MM.1S (cell line): ENCODE measurements around the gene ARIH1.
"Not testable (repeated sequence)": the region's sequence is repeated elsewhere in the genome, so short reads cannot be mapped to it uniquely, and the experiment has no call there.

ENCODE experiments used
- DNase-seq: peaks from one replicate; pipeline ENCODE4 v3.0.0-alpha.2; 2015
- H2AFZ ChIP-seq: fragments of 300-600 bp; sonication (generic); 2 replicates; pipeline ENCODE4 v1.6.0; 2016; ENCODE audit warnings: antibody characterized with exemption, low read length
- H3F3A ChIP-seq: fragments of 300-600 bp; sonication (generic); 2 replicates; pipeline ENCODE4 v1.6.1; 2016; ENCODE audit warnings: mild to moderate bottlenecking, antibody characterized with exemption, low read length, moderate library complexity, mixed read lengths; ENCODE audit not compliant: insufficient read depth
- H3K27ac ChIP-seq: fragments of 300-600 bp; sonication (generic); 2 replicates; pipeline ENCODE4 v1.5.1; 2016; ENCODE audit warnings: mild to moderate bottlenecking, low read length
- H3K27me3 ChIP-seq: fragments of 300-600 bp; sonication (generic); replicated peaks from 2 replicates; pipeline ENCODE4 v1.6.0; 2016; ENCODE audit warnings: low read length; ENCODE audit not compliant: insufficient read depth
- H3K36me3 ChIP-seq: fragments of 300-600 bp; sonication (generic); replicated peaks from 2 replicates; pipeline ENCODE4 v1.6.1; 2016; ENCODE audit warnings: mild to moderate bottlenecking, low read length, mixed read lengths; ENCODE audit not compliant: insufficient read depth
- H3K4me1 ChIP-seq: fragments of 300-600 bp; sonication (generic); 2 replicates; pipeline ENCODE4 v1.6.1; 2016; ENCODE audit warnings: low read length, mixed read lengths
- H3K4me2 ChIP-seq: fragments of 300-600 bp; sonication (generic); 2 replicates; pipeline ENCODE4 v1.6.0; 2016; ENCODE audit warnings: low read depth, low read length
- H3K4me3 ChIP-seq: fragments of 300-600 bp; sonication (generic); 2 replicates; pipeline ENCODE4 v1.5.1; 2016; ENCODE audit warnings: low read length, mixed read lengths
- H3K79me2 ChIP-seq: fragments of 300-600 bp; sonication (generic); 2 replicates; pipeline ENCODE4 v1.6.1; 2016; ENCODE audit warnings: mixed run types, low read length, mixed read lengths
- H3K9ac ChIP-seq: fragments of 300-600 bp; sonication (generic); 2 replicates; pipeline ENCODE4 v1.6.1; 2016; ENCODE audit warnings: low read length, mixed read lengths
- H3K9me2 ChIP-seq: fragments of 300-600 bp; sonication (generic); replicated peaks from 2 replicates; pipeline ENCODE4 v1.6.1; 2016; ENCODE audit warnings: mild to moderate bottlenecking, low read length, mixed read lengths; ENCODE audit not compliant: insufficient read depth
- H3K9me3 ChIP-seq: fragments of 300-600 bp; sonication (generic); replicated peaks from 2 replicates; pipeline ENCODE4 v1.6.1; 2016; ENCODE audit warnings: mild to moderate bottlenecking, low read length, mixed read lengths; ENCODE audit not compliant: insufficient read depth
- H4K20me1 ChIP-seq: fragments of 300-600 bp; sonication (generic); 2 replicates; pipeline ENCODE4 v1.6.1; 2016; ENCODE audit warnings: mild to moderate bottlenecking, low read length, moderate library complexity, mixed read lengths; ENCODE audit not compliant: insufficient read depth
- CTCF ChIP-seq: fragments of 300-600 bp; sonication (generic); IDR thresholded peaks from 2 replicates; pipeline ENCODE4 v1.5.1; 2016; ENCODE audit warnings: antibody characterized with exemption, low read length, mixed read lengths
- EZH2 ChIP-seq: fragments of 300-600 bp; sonication (generic); optimal IDR thresholded peaks from 2 replicates; pipeline ENCODE3; 2017; ENCODE audit warnings: low read depth, mild to moderate bottlenecking, antibody characterized with exemption, low read length, mixed read lengths
- EZH2phosphoT487 ChIP-seq: fragments of 300-600 bp; sonication (generic); IDR thresholded peaks from 2 replicates; pipeline ENCODE4 v1.6.1; 2018; ENCODE audit warnings: antibody characterized with exemption, low read length

ARIH1 gene, protein sequence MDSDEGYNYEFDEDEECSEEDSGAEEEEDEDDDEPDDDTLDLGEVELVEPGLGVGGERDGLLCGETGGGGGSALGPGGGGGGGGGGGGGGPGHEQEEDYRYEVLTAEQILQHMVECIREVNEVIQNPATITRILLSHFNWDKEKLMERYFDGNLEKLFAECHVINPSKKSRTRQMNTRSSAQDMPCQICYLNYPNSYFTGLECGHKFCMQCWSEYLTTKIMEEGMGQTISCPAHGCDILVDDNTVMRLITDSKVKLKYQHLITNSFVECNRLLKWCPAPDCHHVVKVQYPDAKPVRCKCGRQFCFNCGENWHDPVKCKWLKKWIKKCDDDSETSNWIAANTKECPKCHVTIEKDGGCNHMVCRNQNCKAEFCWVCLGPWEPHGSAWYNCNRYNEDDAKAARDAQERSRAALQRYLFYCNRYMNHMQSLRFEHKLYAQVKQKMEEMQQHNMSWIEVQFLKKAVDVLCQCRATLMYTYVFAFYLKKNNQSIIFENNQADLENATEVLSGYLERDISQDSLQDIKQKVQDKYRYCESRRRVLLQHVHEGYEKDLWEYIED

DNA sequence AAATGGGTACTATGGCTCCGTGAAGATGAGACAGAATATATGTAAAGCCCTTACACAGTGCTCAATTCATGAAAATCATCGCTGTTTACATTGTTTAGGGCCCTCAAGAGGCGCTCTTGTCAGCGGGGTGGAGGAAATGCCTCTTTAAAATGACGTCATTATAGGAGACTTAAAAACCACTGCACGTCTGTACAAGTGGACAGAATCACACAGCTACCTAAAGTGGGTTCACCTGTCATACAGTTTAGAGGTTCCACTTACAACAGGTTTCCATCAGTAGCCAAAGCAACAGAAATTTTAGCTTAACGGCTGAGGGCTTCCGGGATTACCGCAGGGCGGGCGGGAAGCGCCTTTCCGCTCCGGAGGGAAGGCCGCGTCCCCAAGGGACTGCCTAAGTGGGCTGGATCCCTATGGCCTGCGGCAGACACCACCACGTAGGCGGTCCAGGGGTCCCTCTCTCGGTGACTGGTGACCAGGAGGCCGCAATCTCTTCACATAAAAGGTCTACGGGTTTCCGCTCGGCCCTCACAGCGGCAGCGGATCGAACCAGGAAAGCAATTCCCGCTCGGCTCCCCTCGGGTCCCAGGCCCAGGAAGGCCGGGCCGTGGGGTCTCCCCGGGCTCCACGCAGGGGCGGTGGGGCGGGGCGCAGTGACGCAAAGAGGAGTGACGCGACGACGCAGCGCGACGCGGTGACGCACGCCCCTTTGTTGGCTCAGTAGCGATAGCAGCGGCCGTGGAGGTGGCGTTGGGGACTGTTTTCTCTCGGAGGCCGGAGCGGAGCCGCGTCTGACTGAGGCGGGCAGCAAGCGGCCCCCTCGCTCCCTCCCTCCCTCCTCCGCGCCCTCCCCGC, at the start of gene ARIH1:
Gene ARIH1 (plus strand): TSS at position 717 of the 852 bp plus-strand sequence. CDS start 310 bp downstream, outside the sequence.
- Histone ChIP-seq H3K4me2 (peak within 1 kb of the TSS; percentile 87), H3F3A (peaks cover 24% of the 10 kb centered on the region), H3K27me3 (no peaks in the 10 kb centered on the region), H3K9ac (peak within 1 kb of the TSS; percentile 100), H3K36me3 (peaks cover 6% of the 10 kb centered on the region; the same call in 1 of the 2 replicates), H3K4me1 (peaks cover 18% of the 10 kb centered on the region), H3K9me3 (no peaks in the 10 kb centered on the region), H3K27ac (peak within 1 kb of the TSS; percentile 100), H3K9me2 (no peaks in the 10 kb centered on the region), H3K4me3 (peak within 1 kb of the TSS; percentile 96), H4K20me1 (peaks cover 10% of the 10 kb centered on the region), H2AFZ (peak within 1 kb of the TSS; percentile 87), H3K79me2 (peaks cover 41% of the 10 kb centered on the region)
- TF ChIP-seq EZH2 (no peak), EZH2phosphoT487 (no peak), CTCF (peak; percentile 49)
- peak; percentile 95 for DNase-seq

GRCh38 chr15:72426753-72427152, 47.4 kb upstream of the ARIH1 start:
- Histone ChIP-seq H3K9me3 (no peaks in the 10 kb centered on the region), H3K79me2 (no peaks in the 10 kb centered on the region), H3K9ac (no peak overlapping the region), H3K4me2 (no peak overlapping the region), H3K4me3 (no peak overlapping the region), H2AFZ (no peak overlapping the region), H3K27ac (no peak overlapping the region), H3F3A (no peaks in the 10 kb centered on the region), H3K36me3 (no peaks in the 10 kb centered on the region), H3K27me3 (no peaks in the 10 kb centered on the region), H3K9me2 (no peaks in the 10 kb centered on the region), H3K4me1 (no peaks in the 10 kb centered on the region), H4K20me1 (no peaks in the 10 kb centered on the region)
- no peak for DNase-seq
- TF ChIP-seq EZH2phosphoT487 (no peak), EZH2 (no peak), CTCF (no peak)

GRCh38 chr15:72437650-72438316, 36.3 kb upstream of the ARIH1 start:
- H3K27me3 ChIP-seq = no peaks in the 10 kb centered on the region
- no peak for TF ChIP-seq EZH2phosphoT487
- TF ChIP-seq CTCF = no peak
- TF ChIP-seq EZH2 = no peak
- no peaks in the 10 kb centered on the region for H3F3A ChIP-seq
- no peaks in the 10 kb centered on the region for H3K36me3 ChIP-seq
- no peak overlapping the region for H3K4me3 ChIP-seq
- no peaks in the 10 kb centered on the region for H4K20me1 ChIP-seq
- H3K4me1 ChIP-seq = no peaks in the 10 kb centered on the region
- no peak overlapping the region for H3K9ac ChIP-seq
- no peak overlapping the region for H3K27ac ChIP-seq
- no peak overlapping the region for H3K4me2 ChIP-seq
- no peaks in the 10 kb centered on the region for H3K79me2 ChIP-seq
- no peaks in the 10 kb centered on the region for H3K9me2 ChIP-seq
- H3K9me3 ChIP-seq = no peaks in the 10 kb centered on the region
- H2AFZ ChIP-seq = no peak overlapping the region
- DNase-seq = no peak

DNA sequence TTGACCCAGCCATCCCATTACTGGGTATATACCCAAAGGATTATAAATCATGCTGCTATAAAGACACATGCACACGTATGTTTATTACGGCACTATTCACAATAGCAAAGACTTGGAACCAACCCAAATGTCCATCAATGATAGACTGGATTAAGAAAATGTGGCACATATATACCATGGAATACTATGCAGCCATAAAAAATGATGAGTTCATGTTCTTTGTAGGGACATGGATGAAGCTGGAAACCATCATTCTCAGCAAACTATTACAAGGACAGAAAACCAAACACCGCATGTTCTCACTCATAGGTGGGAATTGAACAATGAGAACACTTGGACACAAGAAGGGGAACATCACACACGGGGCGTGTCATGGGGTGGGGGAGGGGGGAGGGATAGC, 31.3 kb upstream of the ARIH1 start:
- H3K27ac ChIP-seq, H3F3A ChIP-seq, H3K36me3 ChIP-seq, H3K27me3 ChIP-seq, H3K9me3 ChIP-seq, DNase-seq, H2AFZ ChIP-seq, H4K20me1 ChIP-seq, H3K79me2 ChIP-seq, H3K4me3 ChIP-seq, H3K4me2 ChIP-seq, H3K9me2 ChIP-seq, H3K9ac ChIP-seq, H3K4me1 ChIP-seq: not testable (repeated sequence)
